Pancreas (tissue), 10 donors: Measurements from ENCODE around the gene NUB1. TPM values are rescaled to one million over a fixed set of nuclear protein-coding genes. Genes with fewer than 3 reads are reported as not detected.
A peak's percentile ranks its signal among the peaks of the same experiment; 100 is the strongest.

ENCODE experiments used
- ATAC-seq, 4 donors: fragments of 200-7000 bp; cut with Tn5 transposase; one replicate each; pipeline versions ENCODE4 v1.8.0 to v1.9.1; 2020; ENCODE audit warnings: mild to moderate bottlenecking in 4 of 4, moderate library complexity in 4 of 4
- DNase-seq, 6 donors: peaks; one replicate each; pipeline ENCODE4 v3.0.0-alpha.2; 2020
- FAIRE-seq: peaks from 2 replicates; lab custom pipeline; 2012; peaks lifted over from hg19 to GRCh38; lab: Jason Lieb, UNC
- H3K27ac ChIP-seq, 4 donors: fragments of 200-600 bp; sonication (generic); 1 replicate in 3 of 4; 2 replicates in 1 of 4; pipeline versions ENCODE4 v1.5.0 to v1.8.0; 2020
- H3K27me3 ChIP-seq, 4 donors: fragments of 200-600 bp; one replicate each; pipeline ENCODE4 v1.8.0; 2021
- H3K36me3 ChIP-seq, 3 donors: fragments of 200-600 bp; sonication (generic) in 1 of 3; one replicate each; pipeline versions ENCODE4 v1.5.0 to v1.8.0; 2020 to 2021
- H3K4me1 ChIP-seq, 3 donors: fragments of 200-600 bp; one replicate each; pipeline ENCODE4 v1.8.0; 2021
- H3K4me3 ChIP-seq, 4 donors: fragments of 200-600 bp; sonication (generic) in 2 of 4; one replicate each; pipeline versions ENCODE4 v1.5.0 to v1.8.0; 2020 to 2021
- H3K9me3 ChIP-seq, 4 donors: fragments of 200-600 bp; one replicate each; pipeline ENCODE4 v1.8.0; 2021
- CTCF ChIP-seq, 4 donors: fragments of 200-600 bp; sonication (generic) in 3 of 4; IDR thresholded peaks; one replicate each; pipeline versions ENCODE4 v1.5.0 to v1.8.0; 2021; ENCODE audit warnings: antibody characterized with exemption in 4 of 4
- WGBS, 2 donors: extraction: QIAGEN DNeasy Blood & Tissue Kit; methylation state at CpG; one replicate each; pipeline ENCODE4 v1.1.7; 2013; 5-methylcytosine and 5-hydroxymethylcytosine counted together
- intact Hi-C, 3 donors: fragments of 100-400 bp; cut with DNase I; formaldehyde crosslinking; loops; one replicate each; pipeline versions ENCODE4 v1.11.1 to v1.14.2; 2022
- polyA plus RNA-seq, 2 donors: library from polyadenylated mRNA; stranded (reverse); fragments of 200-250 nt; gene quantifications; one replicate each; pipeline ENCODE4 v1.2.3, GENCODE V29; 2013
- total RNA-seq, 6 donors: library from RNA; stranded (reverse); fragmentation: NEBNext Ultra II Directional in 4 of 6; extraction: Animal tissue kit (Norgen Biotek cat#: 25700) in 4 of 6; gene quantifications; one replicate each; pipeline versions ENCODE4 v1.2.1 to v1.2.4, GENCODE V29; 2021 to 2023
- donor health status: healthy with polysubstance abuse.
- donor health status: DM: no; HTN: no; CAD: no; lungs with moderate emphysema.
- donor health status: DM: no; HTN: no; CAD: no.
- donor health status: control.
- donor health status: control.
- donor health status: Bipolar disorder and iron deficiency.
- donor health status: DM: yes; HTN: yes; CAD: no.
- donor health status: DM: no; HTN: no; CAD: no.
- donor health status: DM: no; HTN: no; CAD: no.
- donor health status: DM: yes; HTN: yes; CAD: no.

NUB1 gene
- total and polyA plus RNA-seq, 8 donors, result 19.5 to 30.6 (median 23.8) TPM

DNA sequence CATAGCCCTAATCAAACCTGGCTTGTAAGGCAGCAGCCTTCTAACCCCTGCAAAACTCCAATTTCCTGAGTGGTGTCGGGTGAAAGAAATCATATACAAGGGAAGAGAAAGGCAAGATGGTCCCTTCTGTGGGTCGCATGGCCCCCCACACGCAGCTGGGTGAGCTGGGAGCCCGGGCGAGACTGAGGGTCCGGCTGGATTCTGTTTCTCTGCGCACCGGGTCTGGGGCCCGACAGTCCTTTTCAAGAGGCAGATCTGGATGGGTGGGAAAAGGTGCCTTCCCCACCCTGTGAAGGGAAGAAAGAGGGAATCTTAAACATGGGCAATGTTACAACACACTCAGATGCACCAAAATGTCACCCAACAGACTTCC lies 49.7 kb downstream of the NUB1 start:
- H3K27me3 ChIP-seq, result no peaks in the 10 kb centered on the region
- FAIRE-seq (no peak), ATAC-seq (no peak), DNase-seq (no peak)
- no peak overlapping the region for H3K4me3 ChIP-seq
- 87% methylated on average over 9 of the region's 9 CpGs for WGBS, 2 donors
- H3K9me3 ChIP-seq, result no peaks in the 10 kb centered on the region
- no peaks in the 10 kb centered on the region for H3K36me3 ChIP-seq
- no peaks in the 10 kb centered on the region for H3K4me1 ChIP-seq
- intact Hi-C loops, result no loop called here
- H3K27ac ChIP-seq, result no peak overlapping the region
- no peak for TF ChIP-seq CTCF (IDR thresholded peaks at IDR 0.05)

DNA sequence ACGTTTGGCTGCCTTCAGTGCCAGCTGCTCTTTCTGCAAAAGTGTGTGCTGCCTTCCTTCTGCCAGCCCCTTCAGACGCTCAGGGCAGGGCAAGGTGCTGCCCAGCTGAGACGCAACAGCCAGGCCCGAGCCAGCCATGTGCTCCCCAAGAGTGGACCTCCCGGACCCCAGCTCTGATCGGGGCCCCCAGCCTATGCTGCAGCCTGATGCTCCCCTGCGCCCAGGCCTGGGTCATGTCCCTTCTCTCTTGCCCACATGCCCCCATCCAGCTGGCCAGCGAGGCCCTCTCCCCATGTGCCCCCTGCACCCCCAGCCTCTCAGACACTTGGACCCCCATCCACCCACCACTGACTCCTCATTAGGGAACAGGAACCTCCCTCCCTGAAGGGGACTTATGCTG lies 50.4 kb downstream of the NUB1 start:
- ATAC-seq (no peak), FAIRE-seq (no peak), DNase-seq (peak in 1 of 6 donors; percentile 55)
- Histone ChIP-seq H3K4me1 (no peaks in the 10 kb centered on the region), H3K9me3 (no peaks in the 10 kb centered on the region), H3K36me3 (no peaks in the 10 kb centered on the region), H3K27ac (no peak overlapping the region), H3K27me3 (no peaks in the 10 kb centered on the region), H3K4me3 (no peak overlapping the region)
- intact Hi-C loops, result no loop called here
- 83 to 84% methylated on average over 8 of the region's 8 CpGs for WGBS, 2 donors
- no peak for TF ChIP-seq CTCF (IDR thresholded peaks at IDR 0.05)

DNA sequence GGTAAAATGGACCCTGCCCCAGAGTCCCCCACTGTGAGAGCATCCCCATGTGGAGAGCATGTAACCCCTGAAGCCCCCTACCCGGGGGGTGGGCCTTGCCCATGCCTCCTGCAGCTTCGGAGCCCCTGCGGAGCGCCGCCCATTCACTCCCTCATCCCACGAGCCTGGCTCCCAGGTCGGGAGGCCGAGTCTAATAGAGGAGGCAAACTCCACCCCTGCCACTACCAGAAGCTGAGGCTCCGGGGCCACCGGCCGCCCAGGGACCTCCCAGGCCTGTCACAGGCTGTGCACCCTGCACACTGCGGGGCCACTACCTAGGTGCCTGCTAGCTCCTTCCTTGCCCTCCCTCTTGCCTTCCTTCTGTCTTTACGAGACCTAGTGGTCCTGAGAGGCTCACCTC lies 50.8 kb downstream of the NUB1 start:
- intact Hi-C loops, result no loop called here
- DNase-seq (peak in 1 of 6 donors; percentile 62), ATAC-seq (no peak), FAIRE-seq (no peak)
- no peaks in the 10 kb centered on the region for H3K9me3 ChIP-seq
- WGBS, 2 donors, result 75 to 79% methylated on average over 13 of the region's 13 CpGs
- H3K4me1 ChIP-seq, result no peaks in the 10 kb centered on the region
- no peaks in the 10 kb centered on the region for H3K27me3 ChIP-seq
- H3K27ac ChIP-seq, result no peak overlapping the region
- H3K36me3 ChIP-seq, result no peaks in the 10 kb centered on the region
- no peak overlapping the region for H3K4me3 ChIP-seq
- no peak for TF ChIP-seq CTCF (IDR thresholded peaks at IDR 0.05)

DNA sequence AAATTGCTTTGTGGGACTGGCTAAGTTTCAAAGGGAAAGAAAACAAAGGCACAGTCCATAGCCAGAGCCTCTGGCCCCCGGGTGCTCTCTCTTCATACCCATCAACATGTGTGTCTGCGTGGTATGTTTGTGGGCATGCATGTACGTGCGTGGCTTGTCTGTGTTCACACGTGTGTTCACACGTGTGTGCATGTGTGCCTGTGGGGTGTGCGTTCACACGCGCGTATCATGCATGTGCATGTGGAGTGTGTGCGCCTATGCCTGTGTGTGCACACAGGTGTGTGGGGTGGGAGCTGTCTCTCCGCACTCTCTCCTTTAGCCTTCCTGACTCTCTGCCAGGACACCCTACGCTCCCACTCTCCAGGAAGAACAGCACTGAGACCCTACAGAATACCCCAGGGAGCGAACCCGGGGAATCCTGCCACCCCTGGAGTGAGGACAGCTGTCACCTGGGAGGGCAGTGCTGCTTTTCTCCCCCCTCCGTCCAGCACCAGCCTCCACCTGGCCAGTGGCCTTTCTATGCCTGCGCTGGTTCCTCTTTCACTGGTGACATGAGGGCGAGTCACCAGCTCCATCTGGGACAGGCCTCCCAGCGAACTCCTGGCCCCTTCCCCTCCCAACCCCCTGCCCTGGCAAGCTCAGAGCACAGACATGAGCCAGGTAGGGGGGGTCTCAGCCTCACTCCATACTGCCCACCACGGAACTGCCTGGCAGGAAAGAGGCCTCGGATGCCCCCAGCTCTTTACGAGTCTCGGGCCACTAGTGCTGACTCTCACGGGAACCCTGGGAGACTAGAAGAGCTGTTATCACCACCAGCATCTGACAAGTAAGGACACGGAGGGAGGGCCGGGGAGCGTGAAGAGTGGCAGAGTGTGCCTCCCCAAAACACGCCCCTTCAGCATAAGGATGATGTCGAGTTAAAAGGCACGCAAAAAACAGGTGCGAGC lies 51.7 kb downstream of the NUB1 start:
- no peak for TF ChIP-seq CTCF (IDR thresholded peaks at IDR 0.05)
- DNase-seq (no peak), FAIRE-seq (no peak), ATAC-seq (no peak)
- Histone ChIP-seq H3K4me3 (no peak overlapping the region), H3K9me3 (no peaks in the 10 kb centered on the region), H3K4me1 (no peaks in the 10 kb centered on the region), H3K27me3 (no peaks in the 10 kb centered on the region), H3K27ac (no peak overlapping the region), H3K36me3 (no peaks in the 10 kb centered on the region)
- WGBS, 2 donors, result 73 to 79% methylated on average over 31 of the region's 31 CpGs
- intact Hi-C loops, result no loop called here
